OCI-M2 (cell line): ENCODE results near the gene HIPK2.
A peak's percentile ranks its signal among the peaks of the same experiment; 100 is the strongest.

Experiments
- DNase-seq: peaks from one replicate; lab custom pipeline; 2025; ENCODE audit not compliant: unreplicated experiment; lab: John Stamatoyannopoulos, UW

HIPK2 gene

DNA sequence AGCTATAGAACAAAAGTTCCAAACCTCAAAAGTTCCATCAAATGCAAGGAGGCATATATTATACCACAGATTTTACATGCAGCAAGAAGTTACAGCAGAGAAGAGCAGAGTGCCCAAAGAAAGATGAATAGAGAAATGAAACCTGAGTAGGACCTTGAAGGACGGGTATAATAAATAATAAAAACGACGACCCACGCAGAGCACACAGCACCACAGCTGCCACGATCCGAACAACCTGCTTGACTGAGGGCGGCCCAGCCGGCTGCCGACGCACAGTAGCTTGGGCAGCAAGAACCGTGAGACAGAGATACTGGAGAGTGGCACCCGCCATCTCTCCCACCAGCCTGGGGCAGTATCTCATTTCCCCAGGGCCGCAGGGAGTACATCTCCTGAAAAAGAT lies 79.0 kb downstream of the HIPK2 start:
- DNase-seq = no peak

DNA sequence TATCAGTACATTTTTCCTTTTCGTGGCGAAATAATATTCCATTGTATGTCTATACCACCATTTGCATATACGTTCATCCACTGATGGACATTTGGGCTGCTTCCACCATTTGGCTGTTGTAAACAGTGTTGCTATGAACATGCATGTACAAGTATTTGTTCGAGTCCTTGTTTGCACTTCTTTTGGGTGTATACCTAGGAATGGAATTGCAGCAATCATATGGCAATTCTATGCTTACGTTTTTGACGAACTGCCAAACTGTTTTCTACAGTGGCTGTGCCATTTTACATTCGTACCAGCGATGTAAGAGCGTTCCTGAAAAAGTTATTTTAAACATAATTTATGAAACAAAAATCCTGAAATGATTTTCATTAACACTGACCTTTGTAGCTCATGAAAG lies 79.5 kb downstream of the HIPK2 start:
- DNase-seq = no peak

DNA sequence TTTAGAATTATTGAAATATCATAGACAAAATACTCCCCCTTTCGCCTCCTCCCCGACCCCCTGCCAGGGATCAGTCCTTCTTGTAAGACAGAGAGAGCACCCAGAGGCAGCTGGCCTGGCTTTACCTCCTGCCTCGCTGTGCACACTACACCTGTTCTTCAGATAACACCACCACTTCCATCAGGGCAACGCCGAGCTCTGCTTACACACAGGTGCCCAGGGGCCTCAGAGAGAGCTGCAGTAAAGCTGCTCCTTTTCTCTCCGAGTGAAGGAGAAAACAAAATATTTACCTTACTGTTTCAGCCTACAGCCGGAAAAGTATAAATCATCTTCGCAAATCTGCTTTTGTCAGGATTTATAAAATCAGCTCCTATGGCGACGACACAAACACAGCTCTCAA lies 80.7 kb downstream of the HIPK2 start:
- DNase-seq = no peak

DNA sequence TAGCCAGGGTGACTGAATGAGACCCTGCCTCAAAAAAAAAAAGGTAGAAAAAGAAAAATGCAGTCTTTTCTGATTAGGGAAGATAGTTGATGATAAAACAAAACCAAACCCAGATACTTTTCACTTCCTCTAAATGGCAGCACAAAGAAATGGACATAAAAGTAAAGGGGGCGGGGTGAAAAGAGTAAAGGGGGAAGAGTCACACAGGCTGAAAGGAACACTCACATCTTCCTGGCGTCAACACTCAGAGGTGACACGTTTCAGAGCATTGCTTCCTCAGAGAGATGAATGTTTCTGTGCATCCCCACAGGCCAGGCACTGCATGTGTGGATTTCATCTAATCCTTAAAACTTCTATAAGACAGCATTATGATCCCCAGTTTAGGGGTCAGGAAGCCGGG lies 81.2 kb downstream of the HIPK2 start:
- DNase-seq = no peak

DNA sequence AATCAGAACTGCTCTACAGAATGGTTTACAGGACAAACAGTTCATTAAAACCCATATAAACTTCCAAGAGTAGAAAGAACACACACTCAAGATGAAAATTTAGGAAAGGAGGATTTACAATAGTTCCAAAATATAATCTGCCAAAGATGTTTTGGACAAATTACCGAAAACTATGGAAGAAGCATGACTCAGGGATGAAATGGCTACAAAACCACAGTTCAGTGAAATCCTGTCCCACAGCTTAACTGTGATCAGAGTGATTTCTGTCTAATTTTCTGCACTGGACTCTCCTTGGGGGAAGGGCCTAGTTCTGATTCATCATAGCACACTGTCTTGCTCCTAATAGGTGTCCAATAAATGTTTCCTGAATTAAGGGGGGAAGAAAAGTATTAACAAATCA lies 82.2 kb downstream of the HIPK2 start:
- DNase-seq = no peak

- no peak for DNase-seq
Observed at GRCh38 chr7:139695051-139695450, 82.7 kb downstream of the HIPK2 start.

GRCh38 chr7:139694389-139694676 lies 83.5 kb downstream of the HIPK2 start:
- DNase-seq = no peak

- no peak for DNase-seq
Observed at GRCh38 chr7:139693651-139694388, 84.0 kb downstream of the HIPK2 start.

GRCh38 chr7:139692723-139693122 lies 85.1 kb downstream of the HIPK2 start:
- DNase-seq = no peak

GRCh38 chr7:139691253-139691781 lies 86.5 kb downstream of the HIPK2 start:
- no peak for DNase-seq

- no peak for DNase-seq
Observed at GRCh38 chr7:139687980-139688632, 89.7 kb downstream of the HIPK2 start.

- no peak for DNase-seq
Observed at GRCh38 chr7:139687211-139687954, 90.4 kb downstream of the HIPK2 start.

- DNase-seq = no peak
Observed at GRCh38 chr7:139683137-139683921, 94.5 kb downstream of the HIPK2 start.

DNA sequence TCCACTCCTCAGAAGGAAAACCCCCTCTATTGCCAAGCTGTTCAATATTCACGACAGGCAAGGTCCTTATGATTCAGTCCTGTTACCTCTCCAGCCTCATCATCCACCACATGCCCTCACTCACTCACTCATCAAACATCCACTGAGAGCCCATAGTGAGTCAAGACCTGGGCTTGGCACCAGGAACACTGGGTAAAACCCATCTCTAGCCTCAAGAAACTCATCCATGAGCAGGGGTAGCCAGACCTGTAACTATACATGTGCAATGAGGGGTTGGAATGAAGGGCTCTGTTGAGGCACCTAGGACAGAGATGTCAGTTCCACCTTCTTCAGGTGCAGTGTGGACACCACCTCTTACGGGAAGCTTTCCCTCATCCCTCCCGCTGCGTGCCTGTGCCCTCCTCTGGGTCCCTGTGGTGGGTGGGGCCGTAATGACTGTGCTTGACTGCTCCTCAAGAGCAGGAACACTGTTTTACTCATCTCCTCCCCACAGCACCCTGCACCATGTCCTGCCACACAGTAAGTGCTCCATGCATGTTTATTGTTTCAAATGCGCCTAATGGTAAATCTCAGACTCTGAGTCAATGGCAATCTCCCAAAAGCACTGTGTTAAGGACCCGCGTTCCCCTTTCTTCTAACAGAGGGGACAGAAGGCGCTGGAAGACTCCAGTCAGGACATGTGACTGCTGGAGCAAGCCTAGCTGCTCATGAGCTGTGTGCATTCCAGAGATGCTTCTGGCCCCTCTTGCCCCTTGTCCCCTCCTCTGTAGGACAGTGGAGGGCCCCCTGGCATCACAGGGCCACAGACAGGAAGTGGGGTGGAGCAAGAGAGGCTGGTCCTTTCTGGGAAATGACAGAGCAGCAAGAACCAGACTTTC lies 95.4 kb downstream of the HIPK2 start:
- no peak for DNase-seq

DNA sequence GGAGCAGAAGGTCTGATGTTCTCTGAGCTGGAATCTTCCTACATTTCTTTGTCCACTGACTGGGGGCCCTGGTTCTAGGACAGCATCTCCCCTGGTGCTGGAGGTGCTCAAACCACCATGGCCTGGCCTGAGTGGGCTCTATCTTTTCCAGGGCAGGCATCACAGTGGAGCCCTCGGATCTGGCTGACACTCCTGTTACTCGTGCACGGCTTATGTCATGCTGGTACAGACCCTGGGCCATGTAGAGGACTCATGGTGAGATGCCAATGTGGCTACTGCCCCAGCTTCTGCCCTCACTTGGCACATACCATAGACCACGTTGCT lies 96.0 kb downstream of the HIPK2 start:
- no peak for DNase-seq

DNA sequence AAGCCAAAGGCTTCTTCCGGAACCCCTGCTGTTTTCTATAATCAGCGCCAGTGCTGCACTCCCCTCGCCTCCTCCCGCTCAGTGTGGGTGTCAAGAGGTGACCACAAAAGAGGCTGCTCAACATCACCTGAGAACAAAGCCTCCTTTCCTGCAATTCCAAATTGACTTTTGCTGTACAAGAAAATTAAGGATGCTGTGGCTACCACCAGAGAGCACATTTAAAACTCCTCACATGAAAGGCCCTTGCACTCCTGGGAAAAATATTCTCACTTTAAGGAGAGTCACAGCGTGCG lies 96.4 kb downstream of the HIPK2 start:
- no peak for DNase-seq

DNA sequence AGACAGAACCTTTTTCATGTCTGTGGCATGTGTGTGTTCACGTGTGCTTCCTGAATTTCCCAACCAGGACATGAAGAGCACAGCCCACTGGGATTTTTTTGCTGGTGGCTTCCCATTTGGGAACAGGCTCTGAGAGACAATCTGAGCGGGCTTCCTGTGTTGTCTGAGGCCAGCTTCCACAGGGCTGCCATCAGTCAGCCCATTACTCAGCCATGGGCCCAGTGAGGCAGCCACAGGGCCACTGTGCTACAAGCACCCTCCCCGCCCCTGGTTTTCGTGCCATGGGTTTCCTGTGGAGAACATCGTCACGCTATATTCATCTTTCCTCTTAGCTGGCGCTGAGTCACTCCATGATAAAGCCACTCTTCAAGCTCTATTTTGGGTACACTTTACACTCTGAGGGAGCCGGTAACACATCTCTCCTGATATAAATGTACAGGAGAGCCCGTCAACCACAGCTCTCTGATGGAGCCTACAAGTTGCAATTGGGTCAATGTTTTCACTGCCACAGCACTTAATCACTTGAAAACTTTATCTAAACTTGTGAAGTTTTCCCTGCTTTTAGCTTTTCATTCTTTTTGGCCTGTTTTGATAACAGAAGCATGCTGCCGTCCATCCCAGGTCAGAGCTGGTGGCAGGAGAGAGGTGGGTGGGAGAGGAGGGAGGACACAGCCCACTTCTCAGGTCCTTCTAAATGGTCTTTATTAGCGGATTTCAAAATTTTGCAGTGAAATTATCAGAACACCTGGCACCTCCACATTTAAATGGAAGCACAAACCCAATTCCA lies 96.9 kb downstream of the HIPK2 start:
- peak; percentile 27 for DNase-seq

DNA sequence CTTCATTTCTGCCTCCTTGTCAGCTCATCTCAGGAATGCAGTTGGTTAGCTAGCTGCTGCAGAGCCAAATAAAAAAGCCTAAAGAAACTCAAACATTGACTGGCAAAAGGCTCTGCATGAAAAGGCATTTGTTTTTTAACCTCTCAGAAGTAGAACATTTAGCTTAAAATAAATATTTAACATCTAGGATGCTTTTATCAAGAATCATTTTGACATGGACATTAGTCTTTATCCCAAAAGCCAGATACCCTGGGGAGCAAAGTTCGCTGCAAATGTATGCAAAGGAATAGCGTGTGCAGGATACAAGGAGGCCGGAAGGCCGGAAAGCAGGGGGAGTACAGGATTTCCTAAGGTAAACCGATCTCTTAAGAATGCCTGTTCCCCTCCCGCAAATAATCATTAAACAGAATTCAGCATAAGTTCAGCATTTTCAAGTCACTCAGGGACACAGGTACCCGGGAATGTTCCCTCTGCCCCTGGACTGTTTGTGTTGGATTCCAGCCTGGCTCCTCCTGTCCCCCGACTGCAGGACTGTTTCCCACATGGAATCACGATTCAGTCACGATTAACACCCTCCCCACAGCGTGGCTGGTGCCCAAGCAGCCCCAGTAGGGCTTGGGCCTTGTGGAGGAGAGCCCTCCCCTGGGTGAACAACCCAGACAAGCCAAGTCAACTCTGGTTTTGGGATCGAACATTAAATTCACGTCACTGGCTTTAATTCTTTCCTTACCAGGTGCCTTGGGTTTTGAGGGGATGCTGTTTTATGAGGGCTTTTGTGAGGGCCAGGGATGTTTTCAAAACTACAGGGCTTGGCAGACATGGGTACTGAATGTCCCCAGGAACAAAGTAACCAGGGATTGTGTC lies 97.8 kb downstream of the HIPK2 start:
- no peak for DNase-seq

GRCh38 chr7:139676390-139676789 lies 101.4 kb downstream of the HIPK2 start:
- DNase-seq = no peak
